Natural killer cell (primary cell): Measurements from ENCODE around the gene VWA1. TPM values are rescaled to one million over a fixed set of nuclear protein-coding genes. Genes with fewer than 3 reads are reported as not detected.

ENCODE experiments used
- ATAC-seq, 3 donors: fragments of 150-1000 bp in 2 of 3; fragments of 200-7000 bp in 1 of 3; cut with Tn5 transposase; 1 replicate in 1 of 3; 2 replicates in 2 of 3; pipeline ENCODE4 v1.10.0; 2021; ENCODE audit warnings: mild to moderate bottlenecking in 2 of 3, moderate library complexity in 2 of 3
- DNase-seq, 2 donors: peaks; one replicate each; pipeline versions ENCODE4 v3.0.0 to v3.0.0-alpha.2; 2013 to 2021; ENCODE audit warnings: mixed read lengths in 1 of 2
- H3K27ac ChIP-seq: one replicate; pipeline ENCODE4 v1.5.1; 2013; ENCODE audit warnings: mild to moderate bottlenecking, low read length
- H3K27me3 ChIP-seq: one replicate; pipeline ENCODE4 v1.6.1; 2013; ENCODE audit warnings: low read length; ENCODE audit not compliant: control insufficient read depth, insufficient read depth
- H3K36me3 ChIP-seq: one replicate; pipeline ENCODE4 v1.6.1; 2013; ENCODE audit warnings: low read length; ENCODE audit not compliant: control insufficient read depth, insufficient read depth
- H3K4me1 ChIP-seq: one replicate; pipeline ENCODE4 v1.6.1; 2013; ENCODE audit warnings: low read length; ENCODE audit not compliant: control insufficient read depth, insufficient read depth
- H3K4me3 ChIP-seq: one replicate; pipeline ENCODE4 v1.5.1; 2013; ENCODE audit warnings: low read length
- H3K9me3 ChIP-seq: one replicate; pipeline ENCODE4 v1.6.1; 2013; ENCODE audit warnings: low read length; ENCODE audit not compliant: control insufficient read depth, insufficient read depth
- H3K27ac Mint-ChIP-seq, 2 donors: one replicate each; pipeline ENCODE4 v1.8.0; 2022; ENCODE audit warnings: mild to moderate bottlenecking in 2 of 2, mixed read lengths in 2 of 2, moderate library complexity in 1 of 2
- H3K27me3 Mint-ChIP-seq, 2 donors: one replicate each; pipeline ENCODE4 v1.8.0; 2022; ENCODE audit warnings: low read depth in 2 of 2, mixed read lengths in 2 of 2
- H3K36me3 Mint-ChIP-seq: one replicate; pipeline ENCODE4 v1.8.0; 2022; ENCODE audit warnings: mixed read lengths
- H3K4me1 Mint-ChIP-seq, 2 donors: one replicate each; pipeline ENCODE4 v1.8.0; 2022; ENCODE audit warnings: mixed read lengths in 2 of 2
- H3K4me3 Mint-ChIP-seq: one replicate; pipeline ENCODE4 v1.8.0; 2022; ENCODE audit warnings: mild to moderate bottlenecking, moderate library complexity, mixed read lengths
- H3K9me3 Mint-ChIP-seq, 2 donors: one replicate each; pipeline ENCODE4 v1.8.0; 2022; ENCODE audit warnings: mixed read lengths in 2 of 2
- CTCF ChIP-seq: fragments of 200-600 bp; IDR thresholded peaks from one replicate; pipeline ENCODE4 v1.8.0; 2022; ENCODE audit warnings: antibody characterized with exemption
- WGBS: methylation state at CpG from one replicate; pipeline ENCODE4 v1.1.7; 2013; ENCODE audit warnings: missing lambda C conversion rate; ENCODE audit not compliant: insufficient coverage; 5-methylcytosine and 5-hydroxymethylcytosine counted together
- intact Hi-C: fragments of 100-400 bp; cut with micrococcal nuclease; formaldehyde crosslinking; loops from one replicate; pipeline ENCODE4 v1.14.2; 2022
- total RNA-seq, 4 donors: library from RNA; stranded (reverse); fragments of 120-200 nt in 1 of 4; gene quantifications; one replicate each; pipeline versions ENCODE4 v1.2.3 to v1.2.4, GENCODE V29; 2013 to 2022

The VWA1 gene
- total RNA-seq, 3 donors from 2014 or later (not counting 1 experiment from before 2014, with no cell fraction given) = not detected

GRCh38 chr1:1425753-1426495 is 9.6 kb upstream of the VWA1 start:
- H3K27ac ChIP-seq = no peak overlapping the region
- H3K27me3 ChIP-seq = peaks cover 2% of the 10 kb centered on the region
- no peaks in the 10 kb centered on the region for H3K36me3 ChIP-seq
- no peak overlapping the region for H3K4me3 Mint-ChIP-seq
- no peaks in the 10 kb centered on the region for H3K9me3 ChIP-seq
- H3K9me3 Mint-ChIP-seq = no peaks in the 10 kb centered on the region
- WGBS = 49% methylated on average over 33 of the region's 33 CpGs
- intact Hi-C loops = no loop called here
- ATAC-seq (no peak), DNase-seq (no peak)
- no peaks in the 10 kb centered on the region for H3K4me1 ChIP-seq
- H3K36me3 Mint-ChIP-seq = no peaks in the 10 kb centered on the region
- H3K4me3 ChIP-seq = no peak overlapping the region
- peaks cover 7 to 24% of the 10 kb centered on the region in 2 donors for H3K27me3 Mint-ChIP-seq
- H3K27ac Mint-ChIP-seq = no peak overlapping the region
- TF ChIP-seq CTCF = no peak
- H3K4me1 Mint-ChIP-seq = no peaks in the 10 kb centered on the region

GRCh38 chr1:1426496-1427105 is 8.9 kb upstream of the VWA1 start:
- Mint-ChIP-seq H3K4me3 (no peak overlapping the region), H3K4me1 (no peaks in the 10 kb centered on the region), H3K27me3 (peaks cover 7 to 24% of the 10 kb centered on the region in 2 donors), H3K27ac (no peak overlapping the region), H3K9me3 (no peaks in the 10 kb centered on the region), H3K36me3 (no peaks in the 10 kb centered on the region)
- no peak for DNase-seq
- no peak overlapping the region for H3K4me3 ChIP-seq
- intact Hi-C loops = no loop called here
- H3K27ac ChIP-seq = no peak overlapping the region
- no peaks in the 10 kb centered on the region for H3K36me3 ChIP-seq
- H3K27me3 ChIP-seq = peaks cover 2% of the 10 kb centered on the region
- ATAC-seq = peak in 2 of 3 donors; percentile 24 to 35
- no peak for TF ChIP-seq CTCF
- 21% methylated on average over 18 of the region's 19 CpGs for WGBS
- no peaks in the 10 kb centered on the region for H3K4me1 ChIP-seq
- H3K9me3 ChIP-seq = no peaks in the 10 kb centered on the region

GRCh38 chr1:1427106-1427819 is 8.2 kb upstream of the VWA1 start:
- Mint-ChIP-seq H3K4me3 (no peak overlapping the region), H3K4me1 (no peaks in the 10 kb centered on the region), H3K27me3 (peaks cover 7 to 21% of the 10 kb centered on the region in 2 donors), H3K27ac (no peak overlapping the region), H3K36me3 (no peaks in the 10 kb centered on the region), H3K9me3 (no peaks in the 10 kb centered on the region)
- no peak overlapping the region for H3K4me3 ChIP-seq
- ATAC-seq (peak in 2 of 3 donors; percentile 50 to 62), DNase-seq (peak in 1 of 2 donors; percentile 29)
- intact Hi-C loops = no loop called here
- WGBS = 6% methylated on average over 61 of the region's 66 CpGs
- H3K9me3 ChIP-seq = no peaks in the 10 kb centered on the region
- no peaks in the 10 kb centered on the region for H3K36me3 ChIP-seq
- no peak overlapping the region for H3K27ac ChIP-seq
- H3K27me3 ChIP-seq = peaks cover 2% of the 10 kb centered on the region
- H3K4me1 ChIP-seq = no peaks in the 10 kb centered on the region
- no peak for TF ChIP-seq CTCF
